ENCODE data around the gene POLD3.
"Not testable (repeated sequence)": the region's sequence is repeated elsewhere in the genome, so short reads cannot be mapped to it uniquely, and the experiment has no call there.

The POLD3 gene

DNA sequence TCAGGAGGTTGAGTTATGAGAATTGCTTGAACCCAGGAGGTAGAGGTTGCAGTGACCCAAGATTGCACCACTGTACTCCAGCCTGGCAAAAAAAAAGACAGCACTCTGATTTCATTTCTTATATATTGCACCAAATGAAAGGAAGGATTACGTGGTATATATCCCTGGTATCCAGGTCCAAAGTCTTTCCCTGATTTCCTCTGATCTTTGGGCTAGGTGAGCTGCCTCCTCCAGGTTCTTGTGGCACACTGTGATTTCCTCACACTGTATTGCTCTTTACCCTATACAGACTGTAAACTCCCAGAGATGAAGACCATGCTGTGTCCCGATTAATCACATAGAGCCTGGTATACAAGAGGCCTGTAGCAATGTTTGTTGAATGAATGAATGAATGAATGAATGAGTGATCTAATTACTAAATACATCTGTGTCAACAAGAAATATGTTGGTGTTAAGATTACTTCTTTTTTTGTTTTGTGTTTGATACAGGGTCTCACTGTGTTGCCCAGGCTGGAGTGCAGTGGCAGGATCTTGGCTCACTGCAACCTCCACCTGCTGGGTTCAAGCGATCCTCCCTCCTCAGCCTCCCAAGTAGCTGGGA, 9.3 kb upstream of the POLD3 start:
- DNase-seq = no peak

- not testable (repeated sequence) for DNase-seq
These were observed 1.9 kb upstream of the POLD3 start for GRCh38 chr11:74590492-74590891.

- DNase-seq = no peak
These were observed 330 bp upstream of the POLD3 start for GRCh38 chr11:74592063-74592440.

DNA sequence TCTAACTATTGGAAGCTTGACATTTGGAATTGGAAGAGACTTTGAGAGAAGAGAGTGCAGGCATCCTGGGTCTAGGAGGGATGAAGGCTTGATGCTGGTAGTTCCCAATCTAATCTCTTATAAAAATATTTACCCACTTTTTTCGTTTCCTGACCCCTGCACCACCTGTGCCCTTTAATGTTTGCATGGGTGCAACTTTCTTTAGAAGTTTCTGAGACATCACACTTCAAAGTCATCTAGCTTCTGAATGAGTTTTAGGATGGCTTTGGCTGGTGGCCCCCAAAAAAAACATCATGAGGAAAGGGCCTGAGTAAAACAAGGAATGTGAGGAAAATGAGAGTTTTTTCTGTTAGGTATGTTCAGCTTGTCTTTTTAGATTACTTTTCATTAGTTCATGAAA, 1.1 kb downstream of the POLD3 start:
- no peak for DNase-seq

GRCh38 chr11:74602637-74603556, 10.5 kb downstream of the POLD3 start:
- DNase-seq = no peak

- no peak for DNase-seq
These were observed 11.5 kb downstream of the POLD3 start for GRCh38 chr11:74603845-74604244.

- DNase-seq = no peak
These were observed 11.9 kb downstream of the POLD3 start for GRCh38 chr11:74604311-74604710.

DNA sequence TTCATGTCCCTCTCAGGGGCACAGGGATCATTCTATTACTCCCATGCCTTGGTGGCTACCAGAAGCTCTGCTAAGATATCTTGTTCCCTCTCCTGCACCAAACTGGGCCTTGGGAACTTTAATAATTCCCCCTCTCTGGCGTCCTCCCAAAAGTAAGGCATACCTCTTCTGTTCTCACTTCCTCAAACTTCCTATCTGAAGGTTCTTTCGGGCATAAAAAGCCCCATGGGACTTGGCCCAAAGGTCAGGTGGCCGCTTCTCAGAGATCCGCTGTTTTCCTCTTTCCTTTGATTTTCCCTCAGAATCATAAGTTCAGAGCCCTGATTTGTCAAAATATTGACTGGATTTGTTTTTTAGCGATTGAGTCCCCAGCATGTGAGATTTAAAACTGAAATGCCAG, 13.0 kb downstream of the POLD3 start:
- DNase-seq = no peak

DNA sequence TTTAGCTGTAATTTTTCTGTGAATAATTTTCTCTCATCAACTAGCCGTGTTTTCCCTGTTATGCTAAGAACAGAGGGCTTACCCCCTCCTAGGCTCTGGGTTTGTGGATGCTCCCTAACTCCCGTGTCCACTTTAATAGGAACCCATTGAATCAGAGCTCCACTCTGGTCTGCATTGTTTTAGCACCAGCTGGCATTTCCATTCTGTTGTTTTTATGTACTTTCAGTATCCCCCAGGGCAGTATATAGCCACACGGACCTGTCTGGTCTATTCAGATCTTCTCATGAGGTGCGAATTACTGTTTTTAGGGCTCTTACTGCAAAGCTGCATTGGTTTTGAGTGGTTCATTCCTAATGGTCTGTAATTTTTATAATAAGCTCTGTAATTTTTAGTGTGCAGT, 16.0 kb downstream of the POLD3 start:
- no peak for DNase-seq

- DNase-seq = no peak
These were observed 19.0 kb downstream of the POLD3 start for GRCh38 chr11:74611369-74611861.

DNA sequence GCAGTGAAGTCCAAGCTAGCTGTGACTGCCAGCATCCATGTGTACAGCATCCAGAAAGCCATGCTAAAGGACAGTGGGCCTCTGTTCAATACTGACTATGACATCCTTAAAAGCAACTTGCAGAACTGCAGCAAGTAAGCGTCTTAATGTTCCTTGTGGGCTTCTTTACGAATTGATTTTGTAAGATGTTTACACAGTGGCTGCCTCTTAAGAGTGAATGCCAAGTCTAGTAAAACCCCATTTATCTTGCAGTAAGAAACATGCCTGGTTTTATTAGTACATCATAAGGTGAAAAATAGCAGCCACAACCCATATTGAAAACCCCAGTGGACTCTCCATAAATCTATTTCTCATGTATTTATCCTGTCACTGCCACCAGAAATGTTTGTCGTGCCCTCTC, 20.5 kb downstream of the POLD3 start:
- no peak for DNase-seq

GRCh38 chr11:74615311-74615710, 22.9 kb downstream of the POLD3 start:
- no peak for DNase-seq

GRCh38 chr11:74615988-74616387, 23.6 kb downstream of the POLD3 start:
- DNase-seq = no peak

GRCh38 chr11:74620531-74620930, 28.1 kb downstream of the POLD3 start:
- DNase-seq = no peak

DNA sequence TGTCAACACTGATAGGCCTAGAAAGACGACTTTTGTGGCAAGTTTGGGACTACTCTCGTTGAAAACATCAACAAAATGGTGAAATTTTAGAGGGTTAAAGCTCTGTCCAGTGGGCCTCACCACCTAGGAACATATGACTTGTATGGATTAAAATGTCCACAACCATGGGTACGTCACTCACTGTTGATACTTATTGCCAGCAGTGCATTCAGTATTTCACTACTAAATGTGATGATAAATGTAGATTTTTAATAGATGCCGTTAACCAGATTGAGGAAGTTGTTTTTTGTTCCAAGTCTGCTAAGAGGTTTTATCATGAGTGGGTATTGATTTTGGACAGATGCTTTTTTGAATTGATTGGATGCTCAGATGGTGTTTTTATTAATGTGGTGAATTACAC, 33.7 kb downstream of the POLD3 start:
- DNase-seq = no peak

DNA sequence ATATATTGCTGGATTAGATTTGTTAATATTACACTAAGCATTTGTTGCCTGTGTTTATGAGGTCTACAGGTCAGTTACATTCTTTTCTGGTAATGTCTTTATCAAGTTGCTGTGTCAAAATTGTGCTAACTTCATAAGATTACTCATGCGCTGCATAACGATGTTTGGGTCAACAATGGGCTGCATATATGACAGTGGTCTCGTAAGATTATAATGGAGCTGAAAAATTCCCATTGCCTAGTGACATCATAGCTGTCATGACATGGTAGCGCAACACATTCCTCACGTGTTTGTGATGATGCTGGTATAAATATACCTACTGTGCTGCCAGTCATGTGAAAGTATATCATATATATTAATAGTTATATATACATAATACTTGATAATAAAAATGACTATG, 34.2 kb downstream of the POLD3 start:
- DNase-seq = no peak

- DNase-seq = no peak
These were observed 35.0 kb downstream of the POLD3 start for GRCh38 chr11:74627381-74627780.

- DNase-seq = no peak
These were observed 37.7 kb downstream of the POLD3 start for GRCh38 chr11:74630043-74630442.

DNA sequence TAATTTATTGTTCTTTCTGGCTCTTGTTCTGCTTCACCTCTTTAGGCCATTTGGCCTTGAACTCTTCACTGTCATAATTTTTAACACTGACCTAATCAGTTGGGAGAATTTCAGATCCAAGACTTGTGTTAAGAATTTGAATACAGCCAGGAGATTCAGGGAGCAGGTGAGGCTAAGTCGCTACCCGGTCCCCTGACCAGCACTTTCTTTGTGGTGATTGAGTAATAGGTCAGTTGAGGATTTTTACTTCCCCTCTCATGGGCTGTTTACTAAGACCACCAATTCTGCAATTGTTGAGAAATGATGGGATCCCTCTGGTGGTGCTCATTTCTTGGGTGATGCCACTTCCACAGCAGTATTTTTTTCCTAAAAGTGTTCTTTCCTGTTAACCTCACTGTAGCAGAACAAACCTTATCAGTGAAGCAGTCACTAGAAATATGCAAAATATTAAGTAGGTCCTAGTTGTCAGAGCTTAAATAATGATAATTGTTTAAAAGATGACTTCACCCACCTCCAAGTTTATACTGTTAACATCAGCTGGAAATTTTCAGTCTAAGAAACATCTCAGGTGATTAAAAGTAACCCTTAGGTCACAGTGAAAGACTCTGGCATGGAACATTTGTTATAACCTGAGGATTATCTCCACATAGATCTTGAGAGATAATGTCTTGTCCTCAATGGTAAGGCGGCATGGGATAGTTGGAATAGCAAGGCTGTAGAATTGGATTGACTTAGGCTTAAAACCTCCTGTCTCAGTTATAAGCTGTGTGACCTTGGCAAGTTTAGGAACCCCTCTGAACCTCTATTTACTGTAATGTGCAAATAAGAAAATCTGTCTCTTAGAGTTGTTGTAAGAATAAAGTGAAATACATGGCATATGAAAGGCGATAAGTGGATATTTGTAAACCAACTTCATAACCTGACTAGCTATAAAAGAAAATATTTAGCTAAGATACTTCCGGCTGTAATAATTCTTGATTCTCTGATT, 41.3 kb downstream of the POLD3 start:
- DNase-seq = no peak

- no peak for DNase-seq
These were observed 42.2 kb downstream of the POLD3 start for GRCh38 chr11:74634537-74634936.

DNA sequence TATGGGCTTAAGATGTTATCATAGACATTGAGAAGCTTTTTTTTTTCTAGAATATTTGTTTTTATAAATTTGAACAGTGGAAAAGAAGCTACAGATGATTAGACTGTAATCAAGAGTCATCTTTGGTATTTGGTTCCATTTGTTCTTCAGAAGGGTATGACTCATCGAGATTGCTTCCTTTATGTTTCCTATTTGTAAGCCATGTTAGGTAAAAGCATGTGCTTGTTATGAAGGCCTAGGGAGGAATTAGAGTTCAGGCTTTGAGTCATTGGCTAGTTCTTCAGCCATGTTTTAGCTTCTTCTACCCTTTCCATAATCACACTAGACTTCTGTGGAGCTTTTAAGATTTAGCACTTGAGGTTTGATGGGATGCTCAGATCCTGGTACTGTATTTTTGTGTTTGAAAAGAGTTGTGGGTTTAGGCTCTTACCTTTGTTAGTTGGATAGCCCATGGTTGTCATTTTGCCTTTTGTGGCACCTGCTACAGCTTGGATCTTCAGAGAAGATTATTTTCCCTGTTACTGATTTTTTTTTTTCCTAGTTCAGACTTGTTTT, 44.3 kb downstream of the POLD3 start:
- DNase-seq = no peak

DNA sequence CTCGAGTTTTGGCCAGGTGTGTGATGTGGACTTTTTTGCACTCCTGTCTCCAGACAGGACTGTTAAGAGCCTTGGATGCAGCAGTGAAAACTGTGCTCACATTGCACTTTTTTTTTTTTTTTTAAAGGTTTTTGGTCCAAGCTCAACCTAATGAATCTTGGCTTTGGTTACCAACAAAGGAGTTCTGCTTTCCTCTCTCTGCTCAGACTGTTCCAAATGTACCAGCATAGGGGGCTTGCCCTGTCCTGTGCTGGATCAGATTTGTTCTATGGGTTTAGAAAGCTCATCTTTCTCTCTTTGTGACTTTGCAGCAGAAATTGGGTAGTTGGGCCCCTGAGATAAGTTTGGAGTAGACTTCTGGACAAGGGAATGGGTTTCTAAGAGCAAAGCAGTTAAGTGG, 45.3 kb downstream of the POLD3 start:
- DNase-seq = no peak

GRCh38 chr11:74638869-74639268, 46.5 kb downstream of the POLD3 start:
- DNase-seq = no peak

All from NCI-H1436 (cell line).